Measurements from ENCODE around the gene TEAD4. TPM values are rescaled to one million over a fixed set of nuclear protein-coding genes. Genes with fewer than 3 reads are reported as not detected.

Gene TEAD4
- total RNA-seq, result 40.9 TPM
- polyA plus RNA-seq (ENCODE audit: insufficient read depth, low read depth, low replicate concordance), result 19.8 TPM
- long read RNA-seq, donor 1, partial matches to known transcripts, result 0 of 4 reads
- long read RNA-seq, donor 1, other reads (novel, unspliced or antisense), result 0 of 4 reads
- long read RNA-seq, donor 2, partial matches to known transcripts, result 0 of 4 reads
- long read RNA-seq, donor 2, other reads (novel, unspliced or antisense), result 0 of 4 reads
- long read RNA-seq, donor 3, partial matches to known transcripts, result 0 of 3 reads
- long read RNA-seq, donor 3, other reads (novel, unspliced or antisense), result 0 of 3 reads
- long read RNA-seq, donor 4, partial matches to known transcripts, result 0 of 1 reads
- long read RNA-seq, donor 4, other reads (novel, unspliced or antisense), result 0 of 1 reads
- long read RNA-seq, donor 5, result 0 reads
- long read RNA-seq, donor 6, partial matches to known transcripts, result 0 of 2 reads
- long read RNA-seq, donor 6, other reads (novel, unspliced or antisense), result 0 of 2 reads
- long read RNA-seq, donor 7, transcript TEAD4-202 (13 exons, 1,690 nt), result major isoform, 7 of 67 reads
- long read RNA-seq, donor 7, partial matches to known transcripts, result 49 of 67 reads
- long read RNA-seq, donor 7, other reads (novel, unspliced or antisense), result 11 of 67 reads
- long read RNA-seq, donor 8, partial matches to known transcripts, result 0 of 5 reads
- long read RNA-seq, donor 8, other reads (novel, unspliced or antisense), result 0 of 5 reads
- long read RNA-seq, donor 9, partial matches to known transcripts, result 0 of 2 reads
- long read RNA-seq, donor 9, other reads (novel, unspliced or antisense), result 0 of 2 reads
- long read RNA-seq, donor 10, partial matches to known transcripts, result 0 of 1 reads
- long read RNA-seq, donor 10, other reads (novel, unspliced or antisense), result 0 of 1 reads

- H3K4me1 ChIP-seq (ENCODE audit: control insufficient read depth in 2 of 3, insufficient read depth in 2 of 3, low read depth in 1 of 3, low read length in 3 of 3), result peaks cover 4 to 18% (median 10%) of the 10 kb centered on the region in 3 donors
- H3K27me3 ChIP-seq (ENCODE audit: control insufficient read depth, insufficient read depth, low read length), result no peaks in the 10 kb centered on the region
- FAIRE-seq (no peak), DNase-seq (peak; percentile 89 to 95 (median 89))
- no peaks in the 10 kb centered on the region for H3K9me3 ChIP-seq (ENCODE audit: control insufficient read depth in 2 of 3, insufficient read depth in 1 of 3, low read length in 3 of 3)
- peak within 1 kb of the TSS; percentile 9 to 83 (median 12) for H3K9ac ChIP-seq (ENCODE audit: low read length in 3 of 3)
- intact Hi-C loops (cut with DNase I), result no loop called here
- H3K27ac ChIP-seq (ENCODE audit: low read depth in 2 of 2, low read length in 2 of 2), result peak within 1 kb of the TSS; percentile 82 to 88
- H3K4me3 ChIP-seq (ENCODE audit: low read length in 3 of 3), result peak within 1 kb of the TSS; percentile 45 to 73 (median 66)
- H3K36me3 ChIP-seq (ENCODE audit: control insufficient read depth in 2 of 3, insufficient read depth in 3 of 3, low read length in 3 of 3), result no peaks in the 10 kb centered on the region
- no peak for TF ChIP-seq CTCF (IDR thresholded peaks at IDR 0.05; ENCODE audit: borderline replicate concordance, extremely low read depth, insufficient read depth)
Observed at GRCh38 chr12:2959192-2959504, at the start of gene TEAD4. TEAD4 (plus strand) TSS chr12:2959397.

- Histone ChIP-seq H3K4me1 (ENCODE audit: control insufficient read depth in 2 of 3, insufficient read depth in 2 of 3, low read depth in 1 of 3, low read length in 3 of 3) (no peaks in the 10 kb centered on the region), H3K36me3 (ENCODE audit: control insufficient read depth in 2 of 3, insufficient read depth in 3 of 3, low read length in 3 of 3) (peaks cover 2 to 10% (median 6%) of the 10 kb centered on the region in 3 donors), H3K9ac (ENCODE audit: low read length in 3 of 3) (no peak overlapping the region), H3K27me3 (ENCODE audit: control insufficient read depth, insufficient read depth, low read length) (no peaks in the 10 kb centered on the region), H3K4me3 (ENCODE audit: low read length in 3 of 3) (no peak overlapping the region), H3K9me3 (ENCODE audit: control insufficient read depth in 2 of 3, insufficient read depth in 1 of 3, low read length in 3 of 3) (no peaks in the 10 kb centered on the region), H3K27ac (ENCODE audit: low read depth in 2 of 2, low read length in 2 of 2) (no peak overlapping the region)
- DNase-seq (no peak), FAIRE-seq (no peak)
- TF ChIP-seq CTCF (IDR thresholded peaks at IDR 0.05; ENCODE audit: borderline replicate concordance, extremely low read depth, insufficient read depth), result no peak
- intact Hi-C loops (cut with DNase I), result no loop called here
Observed at GRCh38 chr12:2912216-2912575, 47.0 kb upstream of the TEAD4 start.

- Histone ChIP-seq H3K4me3 (ENCODE audit: low read length in 3 of 3) (no peak overlapping the region), H3K4me1 (ENCODE audit: control insufficient read depth in 2 of 3, insufficient read depth in 2 of 3, low read depth in 1 of 3, low read length in 3 of 3) (no peaks in the 10 kb centered on the region), H3K9ac (ENCODE audit: low read length in 3 of 3) (no peak overlapping the region), H3K27ac (ENCODE audit: low read depth in 2 of 2, low read length in 2 of 2) (no peak overlapping the region), H3K36me3 (ENCODE audit: control insufficient read depth in 2 of 3, insufficient read depth in 3 of 3, low read length in 3 of 3) (peaks cover 5 to 24% (median 14%) of the 10 kb centered on the region in 3 donors), H3K9me3 (ENCODE audit: control insufficient read depth in 2 of 3, insufficient read depth in 1 of 3, low read length in 3 of 3) (no peaks in the 10 kb centered on the region), H3K27me3 (ENCODE audit: control insufficient read depth, insufficient read depth, low read length) (no peaks in the 10 kb centered on the region)
- DNase-seq (no peak), FAIRE-seq (no peak)
- TF ChIP-seq CTCF (IDR thresholded peaks at IDR 0.05; ENCODE audit: borderline replicate concordance, extremely low read depth, insufficient read depth), result no peak
- intact Hi-C loops (cut with DNase I), result no loop called here
Observed at GRCh38 chr12:2919249-2919648, 39.9 kb upstream of the TEAD4 start.
